Prostate gland (tissue), 2 donors: ENCODE measurements around the gene ZDHHC5.

Source experiments
- CTCF ChIP-seq, 4 experiments: fragments of 200-600 bp in 2 of 4; fragments of 450-650 bp in 2 of 4; sonication (generic) in 2 of 4; IDR thresholded peaks; 1 replicate in 3 of 4; 2 replicates in 1 of 4; pipeline ENCODE4 v1.5.1; 2016 to 2019; ENCODE audit warnings: antibody characterized with exemption in 4 of 4, mild to moderate bottlenecking in 2 of 4, moderate library complexity in 2 of 4
- POLR2A ChIP-seq: fragments of 450-650 bp; IDR thresholded peaks from one replicate; pipeline ENCODE4 v1.6.1; 2016; ENCODE audit warnings: antibody characterized with exemption, mild to moderate bottlenecking

GRCh38 chr11:57619331-57619730, 48.6 kb upstream of the ZDHHC5 start:
- TF ChIP-seq CTCF (IDR thresholded peaks at IDR 0.05), result no peak
- no peak for TF ChIP-seq POLR2A
